Lung (tissue), 12 donors: ENCODE measurements around the gene GNAO1. TPM values are rescaled to one million over a fixed set of nuclear protein-coding genes. Genes with fewer than 3 reads are reported as not detected.

Source experiments
- ATAC-seq: fragments of 200-7000 bp; cut with Tn5 transposase; one replicate; pipeline ENCODE4 v1.9.1; 2020; ENCODE audit warnings: moderate number of reproducible peaks; ENCODE audit not compliant: insufficient read depth, low FRiP score
- DNase-seq, 3 donors: peaks; one replicate each; pipeline ENCODE4 v3.0.0-alpha.2; 2013 to 2017
- H3K27ac ChIP-seq, 2 donors: one replicate each; pipeline ENCODE4 v1.5.1; 2013; ENCODE audit warnings: mild to moderate bottlenecking in 2 of 2, moderate library complexity in 2 of 2, control low read depth in 1 of 2, inconsistent platforms in 1 of 2, low read depth in 1 of 2, low read length in 1 of 2
- H3K27me3 ChIP-seq, 3 donors: one replicate each; pipeline ENCODE4 v1.5.1; 2013; ENCODE audit warnings: low read length in 2 of 3; ENCODE audit not compliant: control insufficient read depth in 3 of 3, insufficient read depth in 3 of 3
- H3K36me3 ChIP-seq, 4 donors: one replicate each; pipeline ENCODE4 v1.5.1; 2013; ENCODE audit warnings: low read length in 4 of 4, mild to moderate bottlenecking in 1 of 4, moderate library complexity in 1 of 4; ENCODE audit not compliant: control insufficient read depth in 4 of 4, insufficient read depth in 4 of 4
- H3K4me1 ChIP-seq, 5 donors: one replicate each; pipeline ENCODE4 v1.5.1; 2013; ENCODE audit warnings: low read length in 5 of 5, mild to moderate bottlenecking in 2 of 5, moderate library complexity in 1 of 5; ENCODE audit not compliant: control insufficient read depth in 5 of 5, insufficient read depth in 5 of 5
- H3K4me3 ChIP-seq: one replicate; pipeline ENCODE4 v1.5.1; 2013; ENCODE audit warnings: mild to moderate bottlenecking, control low read depth, moderate library complexity
- H3K9ac ChIP-seq, 2 donors: one replicate each; pipeline ENCODE4 v1.5.1; 2013; ENCODE audit warnings: low read length in 2 of 2, control low read depth in 1 of 2; ENCODE audit not compliant: insufficient read depth in 1 of 2
- H3K9me3 ChIP-seq, 4 donors: one replicate each; pipeline ENCODE4 v1.5.1; 2013; ENCODE audit warnings: low read length in 3 of 4, mild to moderate bottlenecking in 1 of 4, moderate library complexity in 1 of 4; ENCODE audit not compliant: control insufficient read depth in 4 of 4, insufficient read depth in 3 of 4
- WGBS, 2 donors: extraction: QIAGEN DNeasy Blood & Tissue Kit; methylation state at CpG; one replicate each; pipeline ENCODE4 v1.1.7; 2013; 5-methylcytosine and 5-hydroxymethylcytosine counted together
- polyA plus RNA-seq, 2 donors: library from polyadenylated mRNA; stranded (reverse); fragments of 200-250 nt; gene quantifications; one replicate each; pipeline ENCODE4 v1.2.1, GENCODE V29; 2013
- total RNA-seq, 2 donors: library from RNA; depleted of rRNA in 1 of 2; stranded (reverse); fragments of >200 nt in 1 of 2; gene quantifications; one replicate each; pipeline ENCODE4 v1.2.1, GENCODE V29; 2014 to 2021
- TF ChIP-seq, protein P1 (sequence below): IDR thresholded peaks from 2 replicates; pipeline ENCODE4 v1.5.1; 2012; ENCODE audit warnings: mild to moderate bottlenecking; ENCODE audit errors: control extremely low read depth, extremely low read depth
- donor health status: control.
- donor health status: control.
- donor health status: Bipolar disorder and iron deficiency.
- donor health status: healthy.
- donor health status: DM: yes; HTN: yes; CAD: no.

The GNAO1 gene
- total and polyA plus RNA-seq, 4 donors = 0.33 to 5.2 (median 0.76) TPM

DNA sequence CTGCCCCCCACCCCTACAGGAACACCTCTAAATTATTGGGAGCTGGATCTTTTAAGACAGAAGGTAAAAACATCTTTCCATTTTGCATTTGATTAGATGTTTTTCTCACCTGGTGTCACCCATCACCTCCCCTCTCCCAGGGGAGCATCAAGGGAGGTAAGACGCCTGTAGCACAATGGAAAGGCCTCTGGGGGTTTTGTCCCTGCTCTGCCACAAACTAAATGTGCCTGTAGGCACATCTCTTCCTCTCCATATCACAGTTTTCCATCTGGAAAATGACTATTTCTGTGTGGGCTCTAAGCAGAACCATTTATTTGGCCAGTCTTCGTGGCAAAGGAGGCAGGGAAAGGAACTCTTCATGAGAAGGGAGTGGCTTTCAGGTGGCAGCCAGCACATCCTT is 76.6 kb downstream of the GNAO1 start:
- no peak overlapping the region for H3K27ac ChIP-seq

DNA sequence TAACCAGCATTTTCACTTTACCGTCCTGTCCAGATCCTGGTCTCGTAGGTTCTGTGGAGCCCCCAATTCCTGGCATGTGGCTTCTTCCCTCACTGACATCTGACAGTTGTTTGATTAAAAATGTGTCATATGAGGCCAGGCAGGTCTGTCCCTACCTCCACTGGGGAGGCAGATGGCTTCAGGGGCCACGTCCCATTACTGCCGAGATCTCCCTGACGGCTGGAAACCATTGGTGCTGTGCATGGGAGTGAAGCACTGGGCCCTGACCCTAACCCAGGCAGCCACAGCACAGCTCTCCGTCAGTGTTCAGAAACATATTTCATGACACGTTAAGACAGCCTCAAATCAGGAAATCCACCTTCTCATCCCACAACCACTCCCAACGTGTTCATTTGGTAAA is 77.5 kb downstream of the GNAO1 start:
- H3K9me3 ChIP-seq = no peaks in the 10 kb centered on the region
- no peak overlapping the region for H3K27ac ChIP-seq

More for the DNA sequence above, 76.6 kb downstream of the GNAO1 start:
- Histone ChIP-seq H3K36me3 (no peaks in the 10 kb centered on the region), H3K4me1 (peaks cover 0 to 46% (median 5%) of the 10 kb centered on the region in 5 donors), H3K9ac (no peak overlapping the region), H3K4me3 (no peak overlapping the region), H3K27me3 (no peaks in the 10 kb centered on the region), H3K9me3 (no peaks in the 10 kb centered on the region)
- TF ChIP-seq, protein P1, sequence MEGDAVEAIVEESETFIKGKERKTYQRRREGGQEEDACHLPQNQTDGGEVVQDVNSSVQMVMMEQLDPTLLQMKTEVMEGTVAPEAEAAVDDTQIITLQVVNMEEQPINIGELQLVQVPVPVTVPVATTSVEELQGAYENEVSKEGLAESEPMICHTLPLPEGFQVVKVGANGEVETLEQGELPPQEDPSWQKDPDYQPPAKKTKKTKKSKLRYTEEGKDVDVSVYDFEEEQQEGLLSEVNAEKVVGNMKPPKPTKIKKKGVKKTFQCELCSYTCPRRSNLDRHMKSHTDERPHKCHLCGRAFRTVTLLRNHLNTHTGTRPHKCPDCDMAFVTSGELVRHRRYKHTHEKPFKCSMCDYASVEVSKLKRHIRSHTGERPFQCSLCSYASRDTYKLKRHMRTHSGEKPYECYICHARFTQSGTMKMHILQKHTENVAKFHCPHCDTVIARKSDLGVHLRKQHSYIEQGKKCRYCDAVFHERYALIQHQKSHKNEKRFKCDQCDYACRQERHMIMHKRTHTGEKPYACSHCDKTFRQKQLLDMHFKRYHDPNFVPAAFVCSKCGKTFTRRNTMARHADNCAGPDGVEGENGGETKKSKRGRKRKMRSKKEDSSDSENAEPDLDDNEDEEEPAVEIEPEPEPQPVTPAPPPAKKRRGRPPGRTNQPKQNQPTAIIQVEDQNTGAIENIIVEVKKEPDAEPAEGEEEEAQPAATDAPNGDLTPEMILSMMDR = no peak
- no peak for ATAC-seq
- no peak for DNase-seq
- WGBS, 2 donors = 69 to 74% methylated on average over 2 of the region's 2 CpGs

DNA sequence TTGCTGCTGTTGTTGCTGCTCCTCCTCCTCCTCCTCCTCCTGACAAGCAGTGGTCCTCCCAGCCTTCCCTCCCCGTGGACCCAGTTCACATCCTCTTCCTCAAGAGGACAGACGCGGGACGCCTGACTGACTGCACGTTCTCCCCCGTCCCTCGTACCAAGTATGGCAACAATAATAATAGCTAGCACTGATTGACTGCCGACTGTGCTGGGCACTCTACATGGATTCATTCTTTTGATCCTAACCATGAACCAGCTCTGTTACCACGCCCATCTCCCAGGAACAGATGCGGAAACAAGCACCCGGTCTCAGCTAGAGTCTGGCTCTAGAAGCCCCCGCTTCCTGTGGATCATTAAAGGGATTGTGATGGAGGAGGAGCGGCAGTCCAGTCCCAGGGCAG is 78.0 kb downstream of the GNAO1 start:
- no peaks in the 10 kb centered on the region for H3K27me3 ChIP-seq
- no peak overlapping the region for H3K4me3 ChIP-seq
- no peaks in the 10 kb centered on the region for H3K9me3 ChIP-seq
- H3K9ac ChIP-seq = no peak overlapping the region
- no peak overlapping the region for H3K27ac ChIP-seq
- TF ChIP-seq, protein P1 = no peak
- ATAC-seq (no peak), DNase-seq (no peak)
- H3K4me1 ChIP-seq = peaks cover 0 to 32% (median 5%) of the 10 kb centered on the region in 5 donors
- H3K36me3 ChIP-seq = no peaks in the 10 kb centered on the region
- WGBS, 2 donors = 74 to 84% methylated on average over 13 of the region's 13 CpGs

More for the DNA sequence above, 77.5 kb downstream of the GNAO1 start:
- 79 to 81% methylated on average over 8 of the region's 8 CpGs for WGBS, 2 donors
- Histone ChIP-seq H3K9ac (no peak overlapping the region), H3K27me3 (no peaks in the 10 kb centered on the region), H3K4me1 (peaks cover 0 to 37% (median 5%) of the 10 kb centered on the region in 5 donors), H3K4me3 (no peak overlapping the region), H3K36me3 (no peaks in the 10 kb centered on the region)
- ATAC-seq (no peak), DNase-seq (no peak)
- TF ChIP-seq, protein P1 = no peak
